ENCODE results near the gene C6orf47. TPM values are rescaled to one million over a fixed set of nuclear protein-coding genes. Genes with fewer than 3 reads are reported as not detected.

C6orf47 gene
- total and polyA plus RNA-seq, 2 of the 13 experiments (the other 11 are each of a cell fraction or from before 2014, with no cell fraction given): 1.7 to 18.1 TPM

DNA sequence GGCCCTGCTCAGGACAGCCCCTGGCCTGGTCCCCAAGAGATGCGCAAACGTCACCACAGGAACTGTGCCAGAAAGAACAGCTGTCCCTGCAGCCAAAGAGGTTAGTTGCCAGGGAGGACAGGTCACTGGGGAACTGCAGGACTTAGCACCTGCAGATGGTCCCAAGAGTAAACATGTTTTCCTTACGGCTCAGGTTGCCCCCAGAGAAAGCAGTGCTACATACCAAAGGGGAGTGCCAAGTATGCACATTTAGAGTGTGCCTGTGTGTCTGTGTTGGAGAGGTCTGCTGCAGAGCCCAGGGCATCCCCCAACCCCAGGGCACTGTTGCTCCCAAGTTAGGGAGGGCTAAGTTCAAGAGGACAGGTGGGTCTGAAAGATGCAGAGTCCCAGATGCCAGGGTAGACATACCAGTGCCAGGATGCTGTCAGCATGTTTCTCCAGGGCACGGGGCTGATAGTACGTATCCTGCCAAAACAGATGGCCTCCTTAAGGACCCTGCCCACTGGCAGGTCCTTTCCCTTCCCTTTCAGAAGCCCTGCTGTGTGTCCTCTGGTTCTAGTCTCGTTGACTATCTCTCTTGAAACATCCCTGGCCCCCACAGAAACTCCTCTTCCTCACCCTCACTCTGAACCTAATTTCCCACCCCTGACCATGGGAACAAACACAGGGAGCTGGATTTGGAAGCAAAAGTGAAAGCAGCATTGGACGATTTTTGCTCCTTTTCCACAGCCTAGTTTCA is 41.3 kb upstream of the C6orf47 start (continued):
- TF ChIP-seq NONO (IDR thresholded peaks at IDR 0.05): no peak
- TF ChIP-seq NONO (CRISPR knock-in tag; conservative IDR thresholded peaks at IDR 0.05): 0 out of 2 replicates have a peak, but pooled peaks have one; percentile 18
- TF ChIP-seq, protein P1, sequence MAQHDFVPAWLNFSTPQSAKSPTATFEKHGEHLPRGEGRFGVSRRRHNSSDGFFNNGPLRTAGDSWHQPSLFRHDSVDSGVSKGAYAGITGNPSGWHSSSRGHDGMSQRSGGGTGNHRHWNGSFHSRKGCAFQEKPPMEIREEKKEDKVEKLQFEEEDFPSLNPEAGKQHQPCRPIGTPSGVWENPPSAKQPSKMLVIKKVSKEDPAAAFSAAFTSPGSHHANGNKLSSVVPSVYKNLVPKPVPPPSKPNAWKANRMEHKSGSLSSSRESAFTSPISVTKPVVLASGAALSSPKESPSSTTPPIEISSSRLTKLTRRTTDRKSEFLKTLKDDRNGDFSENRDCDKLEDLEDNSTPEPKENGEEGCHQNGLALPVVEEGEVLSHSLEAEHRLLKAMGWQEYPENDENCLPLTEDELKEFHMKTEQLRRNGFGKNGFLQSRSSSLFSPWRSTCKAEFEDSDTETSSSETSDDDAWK (CRISPR knock-in tag; IDR thresholded peaks at IDR 0.05): no peak
- peak; percentile 57; the same call in 1 of the 2 replicates for TF ChIP-seq ZNF572 (CRISPR knock-in tag; IDR thresholded peaks at IDR 0.05)

DNA sequence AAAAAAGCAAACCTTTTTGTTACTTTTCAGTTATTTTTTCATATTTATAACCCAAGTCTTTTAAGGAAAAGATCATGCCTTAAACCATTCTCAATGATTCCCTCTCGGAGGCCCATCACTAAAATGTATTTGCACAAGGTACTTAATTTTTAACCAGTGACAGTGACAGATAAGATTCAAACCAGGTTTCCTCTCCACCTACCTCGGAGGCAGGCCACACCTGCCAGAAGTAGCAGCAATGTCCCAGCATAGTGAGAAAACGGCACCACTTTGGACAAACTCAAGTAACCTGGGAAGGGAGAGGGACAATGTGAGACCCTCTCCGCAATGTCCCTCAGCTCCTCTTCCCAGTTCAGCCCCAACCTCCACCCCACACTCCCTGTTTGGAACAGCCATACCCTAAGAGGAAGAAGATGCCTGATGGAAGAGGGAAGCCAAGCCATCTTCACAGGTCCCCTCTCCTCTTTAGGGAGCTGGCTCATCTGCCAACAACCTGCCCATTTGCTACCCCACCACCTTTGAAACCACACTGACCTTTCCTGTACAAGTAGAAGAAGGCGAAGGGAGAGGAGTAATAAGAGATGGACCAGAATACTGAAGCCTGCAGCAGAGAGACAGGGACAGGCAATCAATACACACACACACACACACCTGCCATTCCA is 40.3 kb upstream of the C6orf47 start:
- CTCF ChIA-PET (ENCODE audit: low intra/inter-chr PET ratio, low total read pairs): no interaction called here
- FAIRE-seq: no peak
- H3K4me2 ChIP-seq (ENCODE audit: low read depth, low read length): peak overlapping the region; percentile 99
- no peak overlapping the region for H3K27ac ChIP-seq (ENCODE audit: extremely low read length, insufficient read depth, low read length)
- H3K9ac ChIP-seq (ENCODE audit: insufficient read depth, low read depth, low read length): peak overlapping the region; percentile 95; the same call in 1 of the 2 replicates
- peaks cover 4 to 21% of the 10 kb centered on the region in 2 experiments; a peak in 4 of 5 replicates for H3K36me3 ChIP-seq (replicated peaks in 1 of 2; ENCODE audit: control insufficient read depth in 1 of 2, insufficient read depth in 2 of 2, low read length in 2 of 2)
- ATAC-seq: no peak
- H3K9me3 ChIP-seq (ENCODE audit: low read length): no peaks in the 10 kb centered on the region
- 50% methylated on average over 5 of the region's 5 CpGs for WGBS (ENCODE audit: low lambda C conversion rate)
- POLR2A ChIA-PET: interaction anchor here (0.5 to 2.7 kb wide), 2 partner anchors 8 to 29 kb away, joined by 3 to 22 read pairs; no protein-coding TSS in a partner anchor
- H3K4me3 ChIP-seq (replicated peaks in 1 of 3; ENCODE audit: insufficient read depth in 1 of 3, low read depth in 2 of 3, low read length in 3 of 3): peak overlapping the region in 1 of 3 experiments; percentile 84; a peak in 3 of 6 replicates
- no peaks in the 10 kb centered on the region; a peak in 2 of 5 replicates for H3K27me3 ChIP-seq (ENCODE audit: control insufficient read depth in 1 of 2, insufficient read depth in 2 of 2, low read length in 2 of 2)
- H3K4me1 ChIP-seq (ENCODE audit: insufficient read depth, low read length): peaks cover 39% of the 10 kb centered on the region
- no TSS peak for BruUV-seq (replicated peaks)
- intact Hi-C loops (cut with micrococcal nuclease; ENCODE audit: unreplicated experiment) (loop anchor here (5.0 kb wide), 1 partner anchor 36 kb away; the partner anchor contains the start of gene CLIC1), in situ Hi-C loops (cut with HindIII; ENCODE audit: extremely low pct_ligation_motif_present, low pct_unique_long_range_greater_than_20kb) (no loop called here)
- no peak overlapping the region for H2AFZ ChIP-seq (ENCODE audit: low read length)
- no peak for DNase-seq (ENCODE audit: low spot score)
- peaks cover 22% of the 10 kb centered on the region for H3K79me2 ChIP-seq (ENCODE audit: insufficient read depth, low read length)
- no peaks in the 10 kb centered on the region for H4K20me1 ChIP-seq (ENCODE audit: insufficient read depth, low read length)
- TF ChIP-seq HOXA5 (CRISPR knock-in tag; IDR thresholded peaks at IDR 0.05): peak; percentile 80; the same call in 1 of the 2 replicates
- TF ChIP-seq ARID4A (CRISPR knock-in tag; IDR thresholded peaks at IDR 0.05; ENCODE audit: borderline replicate concordance): 0 out of 2 replicates have a peak, but pooled peaks have one; percentile 23
- TF ChIP-seq SAP130 (CRISPR knock-in tag; IDR thresholded peaks at IDR 0.05; ENCODE audit: low read depth): 0 out of 2 replicates have a peak, but pooled peaks have one; percentile 41
- TF ChIP-seq ZNF572 (CRISPR knock-in tag; IDR thresholded peaks at IDR 0.05): no peak
- no peak for TF ChIP-seq NFKB2 (CRISPR knock-in tag; IDR thresholded peaks at IDR 0.05; ENCODE audit: borderline replicate concordance)
- TF ChIP-seq, protein P2, sequence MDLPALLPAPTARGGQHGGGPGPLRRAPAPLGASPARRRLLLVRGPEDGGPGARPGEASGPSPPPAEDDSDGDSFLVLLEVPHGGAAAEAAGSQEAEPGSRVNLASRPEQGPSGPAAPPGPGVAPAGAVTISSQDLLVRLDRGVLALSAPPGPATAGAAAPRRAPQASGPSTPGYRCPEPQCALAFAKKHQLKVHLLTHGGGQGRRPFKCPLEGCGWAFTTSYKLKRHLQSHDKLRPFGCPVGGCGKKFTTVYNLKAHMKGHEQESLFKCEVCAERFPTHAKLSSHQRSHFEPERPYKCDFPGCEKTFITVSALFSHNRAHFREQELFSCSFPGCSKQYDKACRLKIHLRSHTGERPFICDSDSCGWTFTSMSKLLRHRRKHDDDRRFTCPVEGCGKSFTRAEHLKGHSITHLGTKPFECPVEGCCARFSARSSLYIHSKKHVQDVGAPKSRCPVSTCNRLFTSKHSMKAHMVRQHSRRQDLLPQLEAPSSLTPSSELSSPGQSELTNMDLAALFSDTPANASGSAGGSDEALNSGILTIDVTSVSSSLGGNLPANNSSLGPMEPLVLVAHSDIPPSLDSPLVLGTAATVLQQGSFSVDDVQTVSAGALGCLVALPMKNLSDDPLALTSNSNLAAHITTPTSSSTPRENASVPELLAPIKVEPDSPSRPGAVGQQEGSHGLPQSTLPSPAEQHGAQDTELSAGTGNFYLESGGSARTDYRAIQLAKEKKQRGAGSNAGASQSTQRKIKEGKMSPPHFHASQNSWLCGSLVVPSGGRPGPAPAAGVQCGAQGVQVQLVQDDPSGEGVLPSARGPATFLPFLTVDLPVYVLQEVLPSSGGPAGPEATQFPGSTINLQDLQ (CRISPR knock-in tag; IDR thresholded peaks at IDR 0.05): no peak
- TF ChIP-seq ZNF484 (CRISPR knock-in tag; IDR thresholded peaks at IDR 0.05; ENCODE audit: borderline replicate concordance, low read depth): no peak

All from HepG2 (cell line).